DMS79 (cell line): Measurements from ENCODE around the gene KRTAP5-9.
"Not testable (repeated sequence)": the region's sequence is repeated elsewhere in the genome, so short reads cannot be mapped to it uniquely, and the experiment has no call there.

Experiments used
- DNase-seq: peaks from one replicate; lab custom pipeline; 2025; lab: John Stamatoyannopoulos, UW

KRTAP5-9 gene

GRCh38 chr11:71534711-71535608, 13.3 kb upstream of the KRTAP5-9 start:
- not testable (repeated sequence) for DNase-seq

- no peak for DNase-seq
Measured at GRCh38 chr11:71535825-71536224, 12.4 kb upstream of the KRTAP5-9 start.

GRCh38 chr11:71537537-71537936, 10.7 kb upstream of the KRTAP5-9 start:
- DNase-seq: no peak

GRCh38 chr11:71537977-71538665, 10.1 kb upstream of the KRTAP5-9 start, which contains the start of gene KRTAP5-8:
Gene KRTAP5-8, plus strand, starts transcription at chr11:71538025. Its CDS starts 31 bp downstream, at chr11:71538056.
- not testable (repeated sequence) for DNase-seq

GRCh38 chr11:71538666-71538990, 9.6 kb upstream of the KRTAP5-9 start:
- no peak for DNase-seq

- DNase-seq: no peak
Measured at GRCh38 chr11:71539017-71539416, 9.2 kb upstream of the KRTAP5-9 start.

GRCh38 chr11:71539971-71540370, 8.2 kb upstream of the KRTAP5-9 start:
- not testable (repeated sequence) for DNase-seq

GRCh38 chr11:71540521-71541304, 7.5 kb upstream of the KRTAP5-9 start:
- not testable (repeated sequence) for DNase-seq

- no peak for DNase-seq
Measured at GRCh38 chr11:71542382-71542781, 5.8 kb upstream of the KRTAP5-9 start.

- DNase-seq: no peak
Measured at GRCh38 chr11:71542879-71543777, 5.1 kb upstream of the KRTAP5-9 start.

- no peak for DNase-seq
Measured at GRCh38 chr11:71543866-71544265, 4.4 kb upstream of the KRTAP5-9 start.

GRCh38 chr11:71544525-71545214, 3.5 kb upstream of the KRTAP5-9 start:
- no peak for DNase-seq

- no peak for DNase-seq
Measured at GRCh38 chr11:71545405-71545966, 2.7 kb upstream of the KRTAP5-9 start.

- DNase-seq: no peak
Measured at GRCh38 chr11:71548716-71549151, 514 bp downstream of the KRTAP5-9 start.

GRCh38 chr11:71551711-71552110, 3.5 kb downstream of the KRTAP5-9 start:
- no peak for DNase-seq

- DNase-seq: no peak
Measured at GRCh38 chr11:71554996-71555395, 6.8 kb downstream of the KRTAP5-9 start.

GRCh38 chr11:71555508-71555907, 7.3 kb downstream of the KRTAP5-9 start:
- DNase-seq: no peak

- no peak for DNase-seq
Measured at GRCh38 chr11:71556018-71556417, 7.8 kb downstream of the KRTAP5-9 start.

- DNase-seq: no peak
Measured at GRCh38 chr11:71557257-71557656, 9.0 kb downstream of the KRTAP5-9 start.

GRCh38 chr11:71558996-71559395, 10.8 kb downstream of the KRTAP5-9 start:
- no peak for DNase-seq
